ENCODE measurements around the gene WWOX.

Gene WWOX

GRCh38 chr16:78274771-78275170 is 175.3 kb downstream of the WWOX start:
- no peak for TF ChIP-seq CTCF (IDR thresholded peaks at IDR 0.05; ENCODE audit: low read length)
- TF ChIP-seq EZH2 (optimal IDR thresholded peaks at IDR 0.05; ENCODE audit: low read depth, low read length), result no peak
- no peak for TF ChIP-seq EZH2phosphoT487 (IDR thresholded peaks at IDR 0.05; ENCODE audit: low read length)
- Histone ChIP-seq H3K4me2 (ENCODE audit: low read depth, low read length) (no peak overlapping the region), H3K9me2 (replicated peaks; ENCODE audit: insufficient read depth, low read length) (no peaks in the 10 kb centered on the region), H3K4me1 (ENCODE audit: low read length) (no peaks in the 10 kb centered on the region), H3F3A (ENCODE audit: insufficient read depth, low read length) (no peaks in the 10 kb centered on the region), H2AFZ (ENCODE audit: low read length) (no peak overlapping the region), H3K27ac (ENCODE audit: low read length) (no peak overlapping the region), H3K36me3 (replicated peaks; ENCODE audit: insufficient read depth, low read length) (no peaks in the 10 kb centered on the region), H3K27me3 (replicated peaks; ENCODE audit: insufficient read depth, low read length) (no peaks in the 10 kb centered on the region), H3K9ac (ENCODE audit: low read length) (no peak overlapping the region), H3K4me3 (ENCODE audit: low read length) (no peak overlapping the region), H4K20me1 (ENCODE audit: insufficient read depth, low read length) (no peaks in the 10 kb centered on the region), H3K79me2 (ENCODE audit: low read length) (no peaks in the 10 kb centered on the region), H3K9me3 (replicated peaks; ENCODE audit: insufficient read depth, low read length) (no peaks in the 10 kb centered on the region)
- no peak for DNase-seq

GRCh38 chr16:78275420-78275819 is 176.0 kb downstream of the WWOX start:
- no peak for DNase-seq
- TF ChIP-seq CTCF (IDR thresholded peaks at IDR 0.05; ENCODE audit: low read length) (no peak), EZH2phosphoT487 (IDR thresholded peaks at IDR 0.05; ENCODE audit: low read length) (no peak), EZH2 (optimal IDR thresholded peaks at IDR 0.05; ENCODE audit: low read depth, low read length) (no peak)
- H3K27ac ChIP-seq (ENCODE audit: low read length), result no peak overlapping the region
- no peaks in the 10 kb centered on the region for H3K27me3 ChIP-seq (replicated peaks; ENCODE audit: insufficient read depth, low read length)
- no peak overlapping the region for H3K4me3 ChIP-seq (ENCODE audit: low read length)
- H3K9me3 ChIP-seq (replicated peaks; ENCODE audit: insufficient read depth, low read length), result no peaks in the 10 kb centered on the region
- no peaks in the 10 kb centered on the region for H3F3A ChIP-seq (ENCODE audit: insufficient read depth, low read length)
- H4K20me1 ChIP-seq (ENCODE audit: insufficient read depth, low read length), result no peaks in the 10 kb centered on the region
- no peaks in the 10 kb centered on the region for H3K79me2 ChIP-seq (ENCODE audit: low read length)
- no peaks in the 10 kb centered on the region for H3K36me3 ChIP-seq (replicated peaks; ENCODE audit: insufficient read depth, low read length)
- H2AFZ ChIP-seq (ENCODE audit: low read length), result no peak overlapping the region
- H3K9ac ChIP-seq (ENCODE audit: low read length), result no peak overlapping the region
- no peak overlapping the region for H3K4me2 ChIP-seq (ENCODE audit: low read depth, low read length)
- no peaks in the 10 kb centered on the region for H3K4me1 ChIP-seq (ENCODE audit: low read length)
- no peaks in the 10 kb centered on the region for H3K9me2 ChIP-seq (replicated peaks; ENCODE audit: insufficient read depth, low read length)

GRCh38 chr16:78277321-78278055 is 178.0 kb downstream of the WWOX start:
- Histone ChIP-seq H3K27me3 (replicated peaks; ENCODE audit: insufficient read depth, low read length) (no peaks in the 10 kb centered on the region), H3K4me2 (ENCODE audit: low read depth, low read length) (no peak overlapping the region), H3K79me2 (ENCODE audit: low read length) (no peaks in the 10 kb centered on the region), H4K20me1 (ENCODE audit: insufficient read depth, low read length) (no peaks in the 10 kb centered on the region), H3K9me3 (replicated peaks; ENCODE audit: insufficient read depth, low read length) (no peaks in the 10 kb centered on the region), H3K36me3 (replicated peaks; ENCODE audit: insufficient read depth, low read length) (no peaks in the 10 kb centered on the region), H3K4me1 (ENCODE audit: low read length) (no peaks in the 10 kb centered on the region), H2AFZ (ENCODE audit: low read length) (no peak overlapping the region), H3F3A (ENCODE audit: insufficient read depth, low read length) (no peaks in the 10 kb centered on the region), H3K9ac (ENCODE audit: low read length) (no peak overlapping the region), H3K27ac (ENCODE audit: low read length) (no peak overlapping the region), H3K4me3 (ENCODE audit: low read length) (no peak overlapping the region), H3K9me2 (replicated peaks; ENCODE audit: insufficient read depth, low read length) (no peaks in the 10 kb centered on the region)
- no peak for TF ChIP-seq CTCF (IDR thresholded peaks at IDR 0.05; ENCODE audit: low read length)
- no peak for TF ChIP-seq EZH2 (optimal IDR thresholded peaks at IDR 0.05; ENCODE audit: low read depth, low read length)
- no peak for TF ChIP-seq EZH2phosphoT487 (IDR thresholded peaks at IDR 0.05; ENCODE audit: low read length)
- no peak for DNase-seq

Measured in MM.1S (cell line).